GM19043 (cell line): ENCODE data around the gene FANCE.

Experiments
- ATAC-seq: cut with Tn5 transposase; IDR thresholded peaks from one replicate; pipeline ENCODE4 v1.9.1; 2021; ENCODE audit warnings: low read depth; ENCODE audit not compliant: unreplicated experiment

Gene FANCE

GRCh38 chr6:35452183-35453090, at the start of gene FANCE:
Gene FANCE, plus strand, starts transcription at chr6:35452338. Its CDS starts 208 bp downstream, at chr6:35452546.
- peak; percentile 89 for ATAC-seq

GRCh38 chr6:35402856-35403191, 49.3 kb upstream of the FANCE start:
- ATAC-seq: no peak

GRCh38 chr6:35403544-35404442, 48.3 kb upstream of the FANCE start:
- ATAC-seq: no peak

GRCh38 chr6:35406711-35407485, 45.2 kb upstream of the FANCE start:
- ATAC-seq: no peak

GRCh38 chr6:35409245-35409644, 42.9 kb upstream of the FANCE start:
- ATAC-seq: no peak

GRCh38 chr6:35410131-35410530, 42.0 kb upstream of the FANCE start:
- ATAC-seq: no peak

- no peak for ATAC-seq
Measured at GRCh38 chr6:35411066-35411465, 41.1 kb upstream of the FANCE start.

GRCh38 chr6:35412102-35412501, 40.0 kb upstream of the FANCE start:
- no peak for ATAC-seq

GRCh38 chr6:35413911-35414310, 38.2 kb upstream of the FANCE start:
- ATAC-seq: no peak

- no peak for ATAC-seq
Measured at GRCh38 chr6:35415065-35415891, 36.9 kb upstream of the FANCE start.

- ATAC-seq: no peak
Measured at GRCh38 chr6:35417979-35418661, 34.0 kb upstream of the FANCE start.

GRCh38 chr6:35419417-35419816, 32.7 kb upstream of the FANCE start:
- no peak for ATAC-seq

GRCh38 chr6:35419961-35420360, 32.2 kb upstream of the FANCE start:
- no peak for ATAC-seq

GRCh38 chr6:35425284-35425683, 26.9 kb upstream of the FANCE start:
- no peak for ATAC-seq

GRCh38 chr6:35426074-35426473, 26.1 kb upstream of the FANCE start:
- no peak for ATAC-seq

- no peak for ATAC-seq
Measured at GRCh38 chr6:35427435-35427834, 24.7 kb upstream of the FANCE start.

GRCh38 chr6:35427851-35428321, 24.3 kb upstream of the FANCE start:
- no peak for ATAC-seq

GRCh38 chr6:35428421-35429149, 23.6 kb upstream of the FANCE start:
- no peak for ATAC-seq

GRCh38 chr6:35429463-35429862, 22.7 kb upstream of the FANCE start:
- ATAC-seq: no peak
